HEK293 (cell line): ENCODE data around the gene MCHR1.

Experiments
- TCF7L2 ChIP-seq: IDR thresholded peaks from 2 replicates; pipeline ENCODE4 v1.6.1; 2011; ENCODE audit warnings: low read depth, mild to moderate bottlenecking, inconsistent platforms, low read length, moderate library complexity, borderline replicate concordance
- ZFP37 ChIP-seq: fragments of 450-650 bp; formaldehyde crosslinking; IDR thresholded peaks from 2 replicates; pipeline ENCODE4 v1.5.1; 2016; ENCODE audit warnings: missing biosample characterization, missing genetic modification characterization
- ZFP69B ChIP-seq: fragments of 450-650 bp; formaldehyde crosslinking; IDR thresholded peaks from 2 replicates; pipeline ENCODE4 v1.5.1; 2016; ENCODE audit warnings: missing biosample characterization, missing genetic modification characterization
- ZNF10 ChIP-seq: fragments of 450-650 bp; formaldehyde crosslinking; IDR thresholded peaks from 2 replicates; pipeline ENCODE4 v1.5.1; 2017; ENCODE audit warnings: missing biosample characterization, missing genetic modification characterization
- ZNF23 ChIP-seq: fragments of 450-650 bp; formaldehyde crosslinking; IDR thresholded peaks from 2 replicates; pipeline ENCODE4 v1.5.1; 2016; ENCODE audit warnings: missing biosample characterization, missing genetic modification characterization, borderline replicate concordance
- ZNF747 ChIP-seq: fragments of 450-650 bp; formaldehyde crosslinking; IDR thresholded peaks from 2 replicates; pipeline ENCODE4 v1.5.1; 2016; ENCODE audit warnings: missing biosample characterization, missing genetic modification characterization
- ZNF785 ChIP-seq: fragments of 450-650 bp; formaldehyde crosslinking; IDR thresholded peaks from 2 replicates; pipeline ENCODE4 v1.5.1; 2016; ENCODE audit warnings: missing biosample characterization, missing genetic modification characterization
- TF ChIP-seq, protein P1 (sequence below): fragments of 450-650 bp; formaldehyde crosslinking; IDR thresholded peaks from 2 replicates; pipeline ENCODE4 v1.5.1; 2016; ENCODE audit warnings: missing biosample characterization, missing genetic modification characterization
- TF ChIP-seq, protein P2 (sequence below): fragments of 450-650 bp; formaldehyde crosslinking; IDR thresholded peaks from 2 replicates; pipeline ENCODE4 v1.5.1; 2016; ENCODE audit warnings: missing biosample characterization, missing genetic modification characterization
- TF ChIP-seq, protein P3 (sequence below): fragments of 450-650 bp; formaldehyde crosslinking; IDR thresholded peaks from 2 replicates; pipeline ENCODE4 v1.5.1; 2016; ENCODE audit warnings: missing biosample characterization, missing genetic modification characterization, low read depth
- TF ChIP-seq, protein P4 (sequence below): fragments of 450-650 bp; formaldehyde crosslinking; IDR thresholded peaks from 2 replicates; pipeline ENCODE4 v1.5.1; 2017; ENCODE audit warnings: missing biosample characterization, missing genetic modification characterization

DNA sequence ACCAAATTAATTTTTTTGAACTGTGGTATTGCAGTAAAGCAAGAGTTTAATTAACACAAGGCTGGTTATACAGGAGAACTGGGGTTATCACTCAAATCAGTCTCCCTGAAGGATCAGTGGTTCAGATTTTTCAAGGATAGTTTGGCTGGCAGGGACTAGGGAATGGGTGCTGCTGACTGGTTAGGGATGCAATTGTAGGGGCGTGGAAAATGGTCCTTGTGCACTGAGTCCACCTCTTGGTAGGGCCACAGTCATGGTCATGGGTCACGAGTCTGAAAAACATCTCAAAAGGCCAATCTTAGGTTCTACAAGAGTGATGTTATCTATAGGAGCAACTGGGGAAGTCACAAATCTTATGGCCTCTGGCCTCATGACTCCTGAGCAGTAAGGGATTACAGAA is 27.9 kb downstream of the MCHR1 start:
- no peak for TF ChIP-seq ZNF23 (tag by site-specific recombination)
- TF ChIP-seq, protein P1, sequence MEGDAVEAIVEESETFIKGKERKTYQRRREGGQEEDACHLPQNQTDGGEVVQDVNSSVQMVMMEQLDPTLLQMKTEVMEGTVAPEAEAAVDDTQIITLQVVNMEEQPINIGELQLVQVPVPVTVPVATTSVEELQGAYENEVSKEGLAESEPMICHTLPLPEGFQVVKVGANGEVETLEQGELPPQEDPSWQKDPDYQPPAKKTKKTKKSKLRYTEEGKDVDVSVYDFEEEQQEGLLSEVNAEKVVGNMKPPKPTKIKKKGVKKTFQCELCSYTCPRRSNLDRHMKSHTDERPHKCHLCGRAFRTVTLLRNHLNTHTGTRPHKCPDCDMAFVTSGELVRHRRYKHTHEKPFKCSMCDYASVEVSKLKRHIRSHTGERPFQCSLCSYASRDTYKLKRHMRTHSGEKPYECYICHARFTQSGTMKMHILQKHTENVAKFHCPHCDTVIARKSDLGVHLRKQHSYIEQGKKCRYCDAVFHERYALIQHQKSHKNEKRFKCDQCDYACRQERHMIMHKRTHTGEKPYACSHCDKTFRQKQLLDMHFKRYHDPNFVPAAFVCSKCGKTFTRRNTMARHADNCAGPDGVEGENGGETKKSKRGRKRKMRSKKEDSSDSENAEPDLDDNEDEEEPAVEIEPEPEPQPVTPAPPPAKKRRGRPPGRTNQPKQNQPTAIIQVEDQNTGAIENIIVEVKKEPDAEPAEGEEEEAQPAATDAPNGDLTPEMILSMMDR (tag by site-specific recombination) = no peak
- TF ChIP-seq ZNF747 (tag by site-specific recombination) = no peak
- TF ChIP-seq, protein P2, sequence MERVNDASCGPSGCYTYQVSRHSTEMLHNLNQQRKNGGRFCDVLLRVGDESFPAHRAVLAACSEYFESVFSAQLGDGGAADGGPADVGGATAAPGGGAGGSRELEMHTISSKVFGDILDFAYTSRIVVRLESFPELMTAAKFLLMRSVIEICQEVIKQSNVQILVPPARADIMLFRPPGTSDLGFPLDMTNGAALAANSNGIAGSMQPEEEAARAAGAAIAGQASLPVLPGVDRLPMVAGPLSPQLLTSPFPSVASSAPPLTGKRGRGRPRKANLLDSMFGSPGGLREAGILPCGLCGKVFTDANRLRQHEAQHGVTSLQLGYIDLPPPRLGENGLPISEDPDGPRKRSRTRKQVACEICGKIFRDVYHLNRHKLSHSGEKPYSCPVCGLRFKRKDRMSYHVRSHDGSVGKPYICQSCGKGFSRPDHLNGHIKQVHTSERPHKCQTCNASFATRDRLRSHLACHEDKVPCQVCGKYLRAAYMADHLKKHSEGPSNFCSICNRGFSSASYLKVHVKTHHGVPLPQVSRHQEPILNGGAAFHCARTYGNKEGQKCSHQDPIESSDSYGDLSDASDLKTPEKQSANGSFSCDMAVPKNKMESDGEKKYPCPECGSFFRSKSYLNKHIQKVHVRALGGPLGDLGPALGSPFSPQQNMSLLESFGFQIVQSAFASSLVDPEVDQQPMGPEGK (tag by site-specific recombination) = no peak
- TF ChIP-seq ZFP69B (tag by site-specific recombination) = no peak
- no peak for TF ChIP-seq TCF7L2
- TF ChIP-seq ZNF785 (tag by site-specific recombination) = no peak
- TF ChIP-seq, protein P3, sequence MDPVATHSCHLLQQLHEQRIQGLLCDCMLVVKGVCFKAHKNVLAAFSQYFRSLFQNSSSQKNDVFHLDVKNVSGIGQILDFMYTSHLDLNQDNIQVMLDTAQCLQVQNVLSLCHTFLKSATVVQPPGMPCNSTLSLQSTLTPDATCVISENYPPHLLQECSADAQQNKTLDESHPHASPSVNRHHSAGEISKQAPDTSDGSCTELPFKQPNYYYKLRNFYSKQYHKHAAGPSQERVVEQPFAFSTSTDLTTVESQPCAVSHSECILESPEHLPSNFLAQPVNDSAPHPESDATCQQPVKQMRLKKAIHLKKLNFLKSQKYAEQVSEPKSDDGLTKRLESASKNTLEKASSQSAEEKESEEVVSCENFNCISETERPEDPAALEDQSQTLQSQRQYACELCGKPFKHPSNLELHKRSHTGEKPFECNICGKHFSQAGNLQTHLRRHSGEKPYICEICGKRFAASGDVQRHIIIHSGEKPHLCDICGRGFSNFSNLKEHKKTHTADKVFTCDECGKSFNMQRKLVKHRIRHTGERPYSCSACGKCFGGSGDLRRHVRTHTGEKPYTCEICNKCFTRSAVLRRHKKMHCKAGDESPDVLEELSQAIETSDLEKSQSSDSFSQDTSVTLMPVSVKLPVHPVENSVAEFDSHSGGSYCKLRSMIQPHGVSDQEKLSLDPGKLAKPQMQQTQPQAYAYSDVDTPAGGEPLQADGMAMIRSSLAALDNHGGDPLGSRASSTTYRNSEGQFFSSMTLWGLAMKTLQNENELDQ (tag by site-specific recombination) = no peak
- no peak for TF ChIP-seq ZFP37 (tag by site-specific recombination)
- no peak for TF ChIP-seq ZNF10 (tag by site-specific recombination)
- TF ChIP-seq, protein P4, sequence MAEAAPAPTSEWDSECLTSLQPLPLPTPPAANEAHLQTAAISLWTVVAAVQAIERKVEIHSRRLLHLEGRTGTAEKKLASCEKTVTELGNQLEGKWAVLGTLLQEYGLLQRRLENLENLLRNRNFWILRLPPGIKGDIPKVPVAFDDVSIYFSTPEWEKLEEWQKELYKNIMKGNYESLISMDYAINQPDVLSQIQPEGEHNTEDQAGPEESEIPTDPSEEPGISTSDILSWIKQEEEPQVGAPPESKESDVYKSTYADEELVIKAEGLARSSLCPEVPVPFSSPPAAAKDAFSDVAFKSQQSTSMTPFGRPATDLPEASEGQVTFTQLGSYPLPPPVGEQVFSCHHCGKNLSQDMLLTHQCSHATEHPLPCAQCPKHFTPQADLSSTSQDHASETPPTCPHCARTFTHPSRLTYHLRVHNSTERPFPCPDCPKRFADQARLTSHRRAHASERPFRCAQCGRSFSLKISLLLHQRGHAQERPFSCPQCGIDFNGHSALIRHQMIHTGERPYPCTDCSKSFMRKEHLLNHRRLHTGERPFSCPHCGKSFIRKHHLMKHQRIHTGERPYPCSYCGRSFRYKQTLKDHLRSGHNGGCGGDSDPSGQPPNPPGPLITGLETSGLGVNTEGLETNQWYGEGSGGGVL (tag by site-specific recombination) = no peak
